ENCODE data around the gene ZC2HC1B.
"Not testable (repeated sequence)": the region's sequence is repeated elsewhere in the genome, so short reads cannot be mapped to it uniquely, and the experiment has no call there.

Gene ZC2HC1B

DNA sequence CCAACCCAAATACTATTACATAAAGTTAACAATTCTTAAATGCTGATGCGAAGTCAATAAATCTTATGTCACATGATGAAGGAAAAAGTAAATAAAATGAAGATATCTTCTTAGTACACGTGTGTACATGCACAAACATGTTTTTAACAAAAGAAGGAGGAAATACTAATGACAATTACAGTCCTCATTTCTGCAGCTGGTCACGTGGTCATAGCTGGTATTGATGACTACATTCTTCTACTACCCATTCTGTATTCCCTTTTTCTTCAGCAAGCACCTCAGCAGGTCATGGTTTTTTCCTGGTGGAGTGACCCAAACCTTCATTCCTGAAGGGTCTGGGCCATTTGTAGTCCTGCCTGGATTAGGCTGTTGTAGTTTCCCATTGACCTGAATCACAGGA, 4.5 kb downstream of the ZC2HC1B start:
- not testable (repeated sequence) for DNase-seq (ENCODE audit: low spot score)

DNA sequence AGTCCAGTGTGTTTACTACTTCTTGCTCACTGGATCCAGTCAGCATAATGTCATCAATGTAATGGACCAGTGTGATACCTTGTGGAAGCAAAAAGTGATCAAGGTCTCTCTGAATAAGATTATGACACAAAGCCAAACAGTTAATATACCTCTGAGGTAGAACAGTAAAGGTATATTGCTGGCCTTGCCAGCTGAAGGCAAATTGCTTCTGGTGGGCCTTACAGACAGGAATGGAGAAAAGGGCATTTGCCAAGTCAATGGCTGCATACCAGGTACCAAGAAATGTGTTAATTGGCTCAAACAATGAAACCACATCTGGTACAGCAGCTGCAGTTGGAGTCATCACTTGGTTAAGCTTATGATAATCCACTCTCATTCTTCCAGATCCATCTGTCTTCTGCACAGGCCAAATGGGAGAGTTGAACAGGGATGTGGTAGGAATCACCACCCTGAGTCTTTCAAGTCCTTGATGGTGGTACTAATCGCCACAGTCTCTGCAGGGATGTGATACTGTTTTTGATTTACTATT, 7.0 kb downstream of the ZC2HC1B start:
- DNase-seq (ENCODE audit: low spot score), result not testable (repeated sequence)

DNA sequence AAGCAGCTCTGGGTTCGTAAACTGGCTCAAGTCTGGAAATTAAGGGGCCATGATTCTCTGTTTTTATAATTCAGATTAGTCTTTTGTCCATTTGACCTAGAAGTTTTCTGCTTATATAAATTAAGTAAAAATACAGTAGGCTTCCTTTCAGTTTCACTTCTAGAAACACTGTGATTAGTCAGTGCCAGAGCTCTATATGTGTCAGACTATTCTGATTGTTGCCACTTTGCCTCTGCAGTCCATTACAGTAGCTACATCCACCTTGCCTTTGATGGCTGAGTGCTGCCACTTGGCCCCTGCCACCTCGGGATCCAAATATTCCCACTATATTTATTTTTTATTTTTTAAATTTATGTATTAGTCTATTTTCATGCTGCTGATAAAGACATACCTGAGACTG, 7.9 kb downstream of the ZC2HC1B start:
- no peak for DNase-seq (ENCODE audit: low spot score)

DNA sequence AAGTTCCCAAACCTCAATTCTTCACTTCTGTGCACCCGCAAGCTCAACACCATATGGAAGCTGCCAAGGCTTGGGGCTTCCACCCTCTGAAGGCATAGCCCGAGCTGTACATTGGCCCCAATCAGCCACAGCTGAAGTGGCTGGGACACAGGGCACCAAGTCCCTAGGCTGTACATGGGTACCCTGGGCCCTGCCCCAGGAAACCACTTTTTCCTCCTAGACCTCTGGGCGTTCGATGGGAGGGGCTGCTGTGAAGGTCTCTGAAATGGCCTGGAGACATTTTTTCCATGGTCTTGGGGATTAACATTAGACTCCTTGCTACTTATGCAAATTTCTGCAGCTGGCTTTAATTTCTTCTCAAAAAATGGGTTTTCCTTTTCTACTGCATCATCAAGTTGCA, 9.3 kb downstream of the ZC2HC1B start:
- not testable (repeated sequence) for DNase-seq (ENCODE audit: low spot score)

DNA sequence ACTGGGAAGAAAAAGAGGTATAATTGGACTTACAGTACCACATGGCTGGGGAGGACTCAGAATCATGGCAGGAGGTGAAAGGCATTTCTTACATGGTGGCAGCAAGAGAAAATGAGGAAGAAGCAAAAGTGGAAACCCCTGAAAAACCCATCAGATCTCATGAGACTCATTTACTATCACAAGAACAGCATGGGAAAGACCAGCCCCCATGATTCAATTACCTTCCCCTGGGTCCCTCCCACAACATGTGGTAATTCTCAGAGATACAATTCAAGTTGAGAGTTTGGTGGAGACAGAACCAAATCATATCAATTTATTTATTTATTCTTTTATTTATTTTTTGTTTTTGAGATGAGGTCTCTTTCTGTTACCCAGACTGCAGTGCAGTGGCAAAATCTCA, 10.2 kb downstream of the ZC2HC1B start:
- DNase-seq (ENCODE audit: low spot score), result not testable (repeated sequence)

DNA sequence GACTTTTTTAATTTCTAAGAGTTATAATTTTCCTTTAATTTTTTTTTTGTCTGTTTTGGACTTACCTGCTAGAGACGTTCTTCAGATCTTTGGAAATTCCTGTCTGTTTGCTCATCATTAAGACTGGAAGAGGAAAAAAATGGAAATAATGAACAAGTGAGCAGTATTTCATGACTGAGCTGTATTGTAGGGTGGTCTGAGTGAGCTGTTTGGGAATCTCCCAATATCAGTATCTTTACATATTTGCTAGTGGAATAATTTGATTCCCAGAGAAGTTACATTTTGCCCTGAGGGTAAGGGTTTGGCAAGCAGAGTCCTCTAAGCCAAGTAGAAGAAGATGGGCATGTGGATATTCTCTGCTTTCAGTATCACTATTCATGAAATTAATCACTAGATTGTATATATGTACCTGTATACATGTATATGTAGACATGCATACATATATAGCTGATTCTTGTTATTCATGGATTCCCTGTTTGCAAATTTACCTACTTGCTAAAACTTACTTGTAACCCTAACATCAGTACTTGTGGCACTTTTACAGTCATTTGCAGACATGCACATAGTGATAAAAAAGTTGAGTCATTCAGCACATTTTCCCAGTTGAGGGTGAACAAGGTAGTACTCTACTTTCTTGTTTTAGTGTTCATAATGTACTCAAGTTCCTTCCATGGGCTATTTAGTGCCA, 13.5 kb downstream of the ZC2HC1B start:
- DNase-seq (ENCODE audit: low spot score), result no peak

DNA sequence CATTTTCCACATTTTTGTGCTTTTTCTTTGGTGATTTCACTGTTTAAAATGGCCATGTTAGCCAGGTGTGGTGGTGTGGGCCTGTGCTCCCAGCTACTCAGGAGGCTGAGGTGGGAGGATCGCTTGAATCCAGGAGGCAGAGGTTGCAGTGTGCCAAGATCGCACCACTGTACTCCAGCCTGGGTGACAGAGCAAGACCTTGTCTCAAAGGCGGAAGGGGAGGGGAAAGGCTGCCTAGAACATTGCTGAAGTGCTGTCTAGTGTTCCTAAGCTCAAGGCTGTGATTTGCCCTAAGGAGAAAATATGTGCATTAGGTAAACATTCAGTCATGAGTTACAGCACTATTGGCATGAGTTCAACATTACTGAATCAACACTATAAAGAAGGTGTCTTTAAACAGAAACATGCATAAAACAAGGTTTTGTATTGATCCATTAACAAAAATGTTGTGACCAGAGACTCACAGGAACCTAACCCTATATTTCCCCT, 14.0 kb downstream of the ZC2HC1B start:
- no peak for DNase-seq (ENCODE audit: low spot score)

DNA sequence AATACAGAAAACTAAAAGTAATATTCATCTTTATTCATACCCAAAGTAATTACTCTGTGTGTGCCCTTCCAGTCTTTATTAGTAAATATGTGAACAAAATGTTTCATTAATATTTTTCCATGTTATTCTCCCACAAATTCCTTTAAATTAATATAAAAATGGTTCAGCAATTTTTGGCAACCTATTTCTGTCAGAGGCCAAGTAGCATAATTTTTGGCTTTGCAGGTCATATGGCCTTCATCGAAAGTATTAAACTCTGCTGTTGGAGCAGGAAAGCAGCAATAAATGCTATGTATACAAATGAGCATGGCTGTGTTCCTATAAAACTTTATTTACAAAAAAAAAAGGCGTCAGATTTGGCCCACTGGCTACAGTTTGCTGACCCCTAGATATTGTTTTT, 16.1 kb downstream of the ZC2HC1B start:
- DNase-seq (ENCODE audit: low spot score), result no peak

DNA sequence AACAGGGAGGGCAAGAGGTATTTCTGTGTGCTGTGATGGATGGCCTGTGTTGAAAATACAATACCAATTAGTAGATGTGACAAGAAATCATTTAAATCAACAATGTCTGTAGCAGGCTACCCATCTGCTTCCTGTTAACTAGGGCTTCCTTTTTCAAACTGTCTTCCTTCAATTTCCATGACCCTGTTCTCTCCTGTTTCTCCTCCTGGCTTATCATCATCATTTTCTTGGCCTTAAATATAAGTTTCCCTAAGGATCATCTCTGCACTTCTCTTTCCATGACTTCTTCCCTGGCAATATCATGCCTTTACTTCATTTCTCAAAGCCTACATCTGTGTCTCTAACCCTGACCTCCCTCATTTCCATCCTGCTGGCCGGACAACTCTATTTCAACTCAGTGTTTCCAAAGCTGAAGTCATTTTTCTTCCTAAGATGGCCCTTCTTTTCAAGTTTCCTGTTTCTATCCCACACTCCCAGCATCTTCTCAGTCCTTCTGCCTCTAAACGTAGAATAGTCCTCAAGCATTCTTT, 18.2 kb downstream of the ZC2HC1B start:
- no peak for DNase-seq (ENCODE audit: low spot score)

DNA sequence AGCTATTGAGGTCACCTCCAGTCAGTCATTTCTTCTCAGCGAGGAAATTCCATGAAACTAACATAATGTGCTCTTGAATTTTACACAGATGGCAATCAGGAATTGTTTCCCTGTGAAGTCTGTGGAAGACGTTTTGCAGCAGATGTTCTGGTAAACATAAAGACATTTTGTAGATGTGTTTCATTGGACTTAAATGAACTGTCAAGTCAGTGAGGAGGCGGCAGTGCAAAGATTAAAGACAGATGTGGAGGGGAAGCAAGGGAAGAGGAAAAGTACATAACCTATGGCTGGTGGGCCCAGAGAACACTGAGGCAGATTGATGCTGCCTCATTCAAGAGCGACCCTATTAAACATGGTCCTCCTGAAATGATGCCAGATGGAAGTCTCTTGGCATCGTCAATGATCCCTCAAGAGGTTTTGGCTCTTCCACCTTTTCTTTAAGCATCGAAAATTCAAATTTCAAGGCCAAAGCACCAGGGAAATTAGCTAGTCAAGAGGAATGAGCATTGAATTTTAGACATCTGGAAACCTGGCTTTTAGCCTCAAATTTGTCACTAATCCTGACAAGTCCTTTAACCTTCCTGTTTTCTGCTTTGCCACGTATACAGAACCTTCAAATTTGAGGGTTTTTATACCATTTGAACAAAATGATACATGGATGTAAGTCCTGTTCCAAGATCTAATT, 20.1 kb downstream of the ZC2HC1B start:
- DNase-seq (ENCODE audit: low spot score), result no peak

DNA sequence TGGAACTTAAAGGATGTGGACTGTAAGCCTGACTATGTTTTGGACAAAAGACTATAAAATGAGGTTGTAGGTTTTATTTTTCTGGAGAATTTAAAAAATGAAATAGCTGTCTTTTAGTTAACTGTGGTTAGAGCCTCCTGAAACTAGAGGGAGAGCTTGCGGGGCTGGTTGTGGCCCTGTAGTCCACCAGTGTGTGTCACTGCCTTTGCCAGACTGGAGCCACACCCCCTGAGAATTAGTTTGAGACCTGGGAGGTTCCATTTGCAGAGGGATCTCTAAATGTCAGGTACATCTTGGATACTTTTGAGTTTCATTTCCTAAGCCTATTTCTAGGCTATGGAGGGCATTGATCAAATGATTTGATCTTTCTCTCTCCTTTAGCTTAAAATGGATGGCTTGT, 20.8 kb downstream of the ZC2HC1B start:
- no peak for DNase-seq (ENCODE audit: low spot score)

DNA sequence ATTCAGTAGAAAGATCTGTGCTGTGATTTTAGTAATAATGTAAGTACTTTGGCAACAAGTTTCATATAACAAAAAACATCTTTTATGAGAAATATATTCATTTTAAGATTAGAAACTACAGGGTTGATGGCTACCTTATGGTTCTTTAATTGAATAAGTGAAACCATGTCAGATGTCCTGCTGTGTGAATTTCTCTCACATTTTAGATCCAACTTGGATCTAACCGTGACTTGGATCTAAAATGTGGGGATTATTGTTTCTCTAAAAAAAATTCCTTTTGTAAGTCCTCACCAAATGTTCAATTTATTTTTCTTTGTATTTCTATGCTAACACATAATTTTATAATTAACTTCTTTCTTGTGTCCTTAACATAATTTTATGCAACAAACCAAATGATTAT, 30.4 kb downstream of the ZC2HC1B start:
- DNase-seq (ENCODE audit: low spot score), result no peak

DNA sequence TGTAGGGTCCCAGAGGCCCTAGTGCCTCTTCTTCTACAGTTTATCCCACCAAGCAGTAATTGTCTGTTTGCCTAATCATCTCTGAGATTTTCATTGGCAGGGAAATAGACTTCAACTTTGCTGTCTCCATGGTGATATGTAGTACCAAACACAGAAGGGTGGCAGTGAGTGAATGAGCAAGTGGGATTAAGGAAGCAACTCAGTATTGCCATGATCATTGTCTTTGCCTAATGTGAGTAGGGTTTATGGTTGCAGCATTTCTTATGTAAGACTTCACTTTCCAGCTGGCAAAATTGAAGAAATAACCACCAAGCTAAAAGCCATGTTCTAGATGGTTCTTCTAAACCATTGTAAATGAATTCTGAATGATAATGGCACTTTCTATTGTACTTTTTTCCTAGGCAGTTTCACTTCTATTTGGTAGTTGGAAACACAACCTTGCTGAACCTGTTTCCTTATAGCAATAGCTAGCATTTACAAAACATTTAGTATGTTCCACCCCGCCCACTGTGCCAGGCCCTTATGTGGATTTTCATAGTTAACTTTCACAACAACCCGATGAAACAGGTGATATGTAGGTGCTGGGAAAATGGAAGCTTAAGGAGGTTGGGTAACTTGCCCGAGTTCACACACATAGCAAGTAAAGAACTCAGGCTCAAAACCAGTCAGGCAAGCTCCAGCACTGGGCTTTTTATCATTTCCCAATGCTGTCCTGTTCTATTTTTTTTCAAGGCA, 32.0 kb downstream of the ZC2HC1B start:
- no peak for DNase-seq (ENCODE audit: low spot score)

DNA sequence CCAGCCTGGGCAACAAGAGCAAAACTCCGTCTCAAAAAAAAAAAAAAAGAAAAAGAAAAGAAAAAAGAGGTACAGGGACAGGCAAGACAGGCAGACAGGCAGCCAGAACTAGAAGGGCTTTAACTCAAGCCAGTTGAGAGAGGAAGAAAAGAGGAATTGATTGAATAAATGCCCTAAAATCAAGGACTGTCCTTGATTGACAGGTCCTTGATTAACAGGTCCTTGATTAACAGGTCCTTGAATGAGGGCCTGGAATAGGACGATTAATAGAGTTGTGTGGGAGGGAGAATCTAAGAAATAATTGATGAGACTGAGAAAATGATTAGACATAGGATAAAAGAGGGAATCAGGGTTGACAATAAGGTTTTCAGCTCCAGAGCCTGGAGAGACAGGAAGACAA, 36.1 kb downstream of the ZC2HC1B start:
- DNase-seq (ENCODE audit: low spot score), result no peak

DNA sequence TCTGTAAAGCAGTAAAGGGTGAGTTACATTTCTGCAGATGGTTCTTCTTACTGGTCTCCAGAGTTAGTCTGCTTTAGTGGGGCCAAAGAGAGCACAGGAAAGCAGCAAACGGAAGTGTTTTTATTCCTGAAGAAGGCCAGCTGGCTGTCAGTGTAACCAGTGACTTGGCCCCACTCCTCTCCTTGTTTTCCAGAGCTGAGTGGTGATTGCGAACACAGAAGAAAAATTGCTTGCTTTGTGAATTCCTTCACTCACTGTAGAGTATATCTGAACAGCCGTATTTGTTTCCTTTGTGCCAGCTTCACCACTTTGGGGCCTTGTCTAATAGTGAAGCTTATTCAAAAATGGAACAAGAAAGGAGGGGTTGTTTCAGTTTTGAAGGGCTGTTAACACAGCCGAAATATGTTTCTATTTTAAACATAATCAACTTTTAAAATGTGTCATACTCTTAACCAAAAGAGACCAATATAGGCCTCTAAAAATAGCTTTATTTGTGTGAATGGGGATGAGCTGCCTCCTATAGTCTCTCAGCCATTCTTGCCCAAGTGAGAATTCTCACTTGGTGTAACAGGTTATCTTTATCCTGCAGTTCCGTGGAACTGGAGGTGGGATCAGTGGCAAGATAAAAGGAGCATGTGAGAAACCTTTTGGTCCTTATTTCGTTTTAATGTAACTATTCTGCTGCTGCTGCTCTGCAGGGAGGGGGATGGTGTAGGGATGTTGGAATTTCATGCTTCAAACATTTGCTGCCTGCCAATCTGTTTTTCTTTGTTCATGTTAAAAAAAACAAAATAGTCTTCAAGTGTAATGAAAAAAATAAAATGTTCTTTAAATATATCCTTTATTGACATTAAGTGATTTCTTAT, 37.8 kb downstream of the ZC2HC1B start:
- no peak for DNase-seq (ENCODE audit: low spot score)

DNA sequence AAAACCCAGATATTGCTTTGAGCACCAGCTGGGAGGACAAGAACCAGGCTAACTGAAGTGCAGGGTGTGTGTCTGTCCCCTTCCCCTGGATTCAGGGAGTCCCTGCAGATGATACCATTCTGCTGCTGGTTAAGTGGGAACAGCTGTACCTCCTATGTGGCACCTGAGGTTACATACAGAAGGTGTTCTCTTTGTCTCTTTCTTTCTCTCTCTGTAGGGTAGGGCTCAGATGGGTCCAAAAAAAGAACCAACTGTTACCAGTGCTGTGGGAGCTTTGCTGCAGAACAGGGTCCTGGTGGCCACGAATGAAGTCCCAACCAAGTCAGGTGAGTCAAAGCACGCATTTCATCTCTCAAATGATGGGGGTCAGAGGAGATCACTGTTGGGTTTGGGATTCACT, 38.6 kb downstream of the ZC2HC1B start:
- DNase-seq (ENCODE audit: low spot score), result no peak

DNA sequence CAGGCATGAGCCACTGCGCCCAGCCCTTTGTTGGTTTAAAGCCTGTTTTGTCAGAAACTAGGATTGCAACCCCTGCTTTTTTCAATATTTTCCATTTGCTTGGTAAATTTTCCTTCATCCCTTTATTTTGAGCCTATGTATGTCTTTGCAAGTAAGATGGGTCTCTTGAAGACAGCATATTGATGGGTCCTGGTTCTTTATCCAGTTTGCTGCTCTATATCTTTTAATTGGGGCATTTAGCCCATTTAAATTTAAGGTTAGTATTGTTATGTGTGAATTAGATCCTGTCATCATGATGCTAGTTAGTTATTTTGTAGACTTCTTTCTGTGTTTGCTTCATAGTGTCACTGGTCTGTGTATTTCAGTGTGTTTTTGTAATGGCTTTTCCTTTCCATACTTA, 46.8 kb downstream of the ZC2HC1B start:
- no peak for DNase-seq (ENCODE audit: low spot score)

DNA sequence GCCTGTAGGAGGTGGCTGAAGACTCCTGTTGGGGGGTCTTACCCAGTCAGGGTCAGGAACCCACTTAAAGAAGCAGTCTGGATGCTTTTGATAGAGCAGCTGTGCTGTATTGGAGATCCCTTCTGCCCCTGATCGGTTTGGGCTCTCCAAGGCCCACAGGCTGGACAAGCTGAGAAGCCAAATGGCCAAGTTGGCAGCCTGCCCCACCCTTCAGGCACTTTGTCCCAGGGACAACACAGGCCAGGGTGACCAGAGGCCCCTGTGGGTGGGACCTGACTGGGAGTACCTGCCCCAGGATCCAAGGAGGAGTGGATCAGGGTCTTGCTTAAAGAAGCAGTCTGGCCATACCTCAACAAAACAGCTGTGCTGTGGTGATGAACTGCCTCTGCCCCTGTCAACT, 48.4 kb downstream of the ZC2HC1B start:
- DNase-seq (ENCODE audit: low spot score), result no peak

DNA sequence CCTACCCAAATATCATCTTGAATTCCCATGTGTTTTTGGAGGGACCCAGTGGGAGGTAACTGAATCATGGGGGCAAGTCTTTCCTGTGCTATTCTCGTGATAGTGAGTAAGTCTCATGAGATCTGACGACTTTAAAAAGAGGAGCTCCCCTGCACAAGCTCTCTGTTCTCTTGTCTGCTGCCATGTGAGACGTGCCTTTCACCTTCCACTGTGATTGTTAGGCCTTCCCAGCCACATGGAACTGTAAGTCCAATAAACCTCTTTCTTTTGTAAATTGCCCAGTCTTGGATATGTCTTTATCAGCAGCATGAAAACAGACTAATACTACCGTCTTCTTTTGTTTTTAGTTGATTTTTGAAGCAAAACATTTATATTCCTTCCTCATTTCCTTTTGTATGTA, 52.8 kb downstream of the ZC2HC1B start:
- DNase-seq (ENCODE audit: low spot score), result not testable (repeated sequence)

DNA sequence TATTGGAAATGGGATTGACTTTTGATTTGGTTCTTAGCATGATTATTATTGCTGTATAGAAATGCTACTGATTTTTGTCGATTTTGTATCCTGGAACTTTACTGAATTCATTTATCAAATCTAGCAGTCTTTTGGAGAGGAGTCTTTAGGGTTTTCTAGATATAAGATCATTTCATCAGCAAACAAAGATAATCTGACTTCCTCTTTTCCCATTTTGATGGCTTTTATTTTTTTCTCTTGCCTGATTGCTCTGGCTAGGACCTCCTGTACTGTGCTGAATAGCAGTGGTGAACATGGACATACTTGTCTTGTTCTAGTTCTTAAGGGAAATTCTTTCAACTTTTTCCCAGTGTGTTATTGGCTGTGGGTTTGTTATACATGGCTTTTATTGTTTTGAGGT, 64.6 kb downstream of the ZC2HC1B start:
- DNase-seq (ENCODE audit: low spot score), result no peak

DNA sequence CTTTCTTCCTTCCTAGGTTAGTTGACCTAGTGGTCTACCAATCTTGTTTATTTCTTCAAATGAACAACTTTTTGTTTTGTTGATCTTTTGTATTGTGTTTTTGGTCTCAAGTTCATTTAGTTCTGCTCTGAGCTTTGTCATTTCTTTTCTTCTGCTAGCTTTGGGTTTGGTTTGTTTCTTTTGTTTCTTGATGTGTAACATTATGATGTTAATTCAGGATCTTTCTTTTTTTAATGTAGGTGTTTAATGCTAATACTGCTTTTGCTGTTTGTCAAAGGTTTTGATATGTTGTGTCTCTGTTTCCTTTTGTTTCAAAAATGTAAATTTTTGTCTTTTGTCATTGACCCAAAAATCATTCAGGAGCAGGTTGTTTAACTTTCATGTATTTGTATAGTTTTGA, 65.7 kb downstream of the ZC2HC1B start:
- DNase-seq (ENCODE audit: low spot score), result no peak

DNA sequence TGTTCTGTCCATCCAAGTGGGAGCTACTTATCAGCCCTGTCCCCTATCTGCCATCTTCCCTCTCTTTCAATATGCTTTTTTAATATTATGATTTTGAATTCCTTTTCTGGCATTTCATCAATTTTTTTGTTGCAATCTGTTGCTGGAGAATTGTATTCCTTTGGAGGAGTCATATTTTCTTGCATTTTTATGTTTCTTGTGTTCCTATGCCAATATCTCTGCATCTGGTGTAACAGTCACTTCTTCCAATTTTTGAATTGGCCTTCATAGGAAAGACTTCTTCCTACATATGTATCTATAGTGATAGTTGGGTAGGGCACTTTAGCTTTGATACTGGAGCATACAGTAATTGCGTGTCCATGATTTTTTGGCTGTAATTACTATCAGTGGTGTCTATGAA, 70.1 kb downstream of the ZC2HC1B start:
- no peak for DNase-seq (ENCODE audit: low spot score)
